NB4 (cell line): ENCODE measurements around the gene SNTG2.

Experiments used
- DNase-seq: peaks from one replicate; pipeline ENCODE4 v3.0.0; 2010; ENCODE audit warnings: low read depth
- H3K4me3 ChIP-seq: one replicate; pipeline ENCODE4 v1.5.1; 2011; ENCODE audit warnings: mild to moderate bottlenecking, low read depth, low read length, moderate library complexity
- CTCF ChIP-seq: IDR thresholded peaks from one replicate; pipeline ENCODE4 v1.5.1; 2012; ENCODE audit warnings: low read depth, low read length
- MAX ChIP-seq: IDR thresholded peaks from 2 replicates; pipeline ENCODE4 v1.6.1; 2011; ENCODE audit warnings: low read depth, low read length
- MYC ChIP-seq: IDR thresholded peaks from 2 replicates; pipeline ENCODE4 v1.6.1; 2011; ENCODE audit warnings: low read depth, low read length
- POLR2A ChIP-seq: IDR thresholded peaks from 2 replicates; pipeline ENCODE4 v1.6.1; 2011; ENCODE audit warnings: mild to moderate bottlenecking; ENCODE audit not compliant: insufficient read length; ENCODE audit errors: extremely low read depth

Gene SNTG2

GRCh38 chr2:1173528-1173927, 222.9 kb downstream of the SNTG2 start:
- DNase-seq, result no peak
- TF ChIP-seq MYC, result no peak
- TF ChIP-seq POLR2A, result no peak
- no peak for TF ChIP-seq MAX
- TF ChIP-seq CTCF, result no peak
- no peak overlapping the region for H3K4me3 ChIP-seq

GRCh38 chr2:1181893-1182292, 231.2 kb downstream of the SNTG2 start:
- no peak for TF ChIP-seq MAX
- TF ChIP-seq MYC, result no peak
- TF ChIP-seq POLR2A, result no peak
- TF ChIP-seq CTCF, result no peak
- no peak for DNase-seq
- H3K4me3 ChIP-seq, result no peak overlapping the region

GRCh38 chr2:1183300-1183699, 232.7 kb downstream of the SNTG2 start:
- no peak for TF ChIP-seq CTCF
- TF ChIP-seq POLR2A, result no peak
- H3K4me3 ChIP-seq, result no peak overlapping the region
- DNase-seq, result no peak

GRCh38 chr2:1186421-1186820, 235.8 kb downstream of the SNTG2 start:
- no peak overlapping the region for H3K4me3 ChIP-seq
- TF ChIP-seq MAX (no peak), CTCF (no peak), POLR2A (no peak), MYC (no peak)

GRCh38 chr2:1187189-1187588, 236.5 kb downstream of the SNTG2 start:
- TF ChIP-seq MYC (no peak), POLR2A (no peak), MAX (no peak), CTCF (no peak)
- DNase-seq, result no peak
- H3K4me3 ChIP-seq, result no peak overlapping the region

More at GRCh38 chr2:1186421-1186820, 235.8 kb downstream of the SNTG2 start:
- no peak for DNase-seq

GRCh38 chr2:1192121-1192520, 241.5 kb downstream of the SNTG2 start:
- no peak for DNase-seq
- no peak for TF ChIP-seq MYC
- TF ChIP-seq CTCF, result no peak
- no peak for TF ChIP-seq POLR2A
- no peak overlapping the region for H3K4me3 ChIP-seq
